NCI-H82 (cell line): Measurements from ENCODE around the gene LRRC8B.
A peak's percentile ranks its signal among the peaks of the same experiment; 100 is the strongest.
"Not testable (repeated sequence)": the region's sequence is repeated elsewhere in the genome, so short reads cannot be mapped to it uniquely, and the experiment has no call there.

Experiments
- DNase-seq: peaks from one replicate; lab custom pipeline; 2025; lab: John Stamatoyannopoulos, UW

The LRRC8B gene

GRCh38 chr1:89524369-89525168 is at the start of gene LRRC8B:
Gene LRRC8B (plus strand): TSS chr1:89524829. CDS start chr1:89582651, 57,822 bp downstream.
- peak; percentile 93 for DNase-seq

- DNase-seq: no peak
Observed at GRCh38 chr1:89475269-89475668, 49.4 kb upstream of the LRRC8B start.

- no peak for DNase-seq
Observed at GRCh38 chr1:89476072-89476471, 48.6 kb upstream of the LRRC8B start.

DNA sequence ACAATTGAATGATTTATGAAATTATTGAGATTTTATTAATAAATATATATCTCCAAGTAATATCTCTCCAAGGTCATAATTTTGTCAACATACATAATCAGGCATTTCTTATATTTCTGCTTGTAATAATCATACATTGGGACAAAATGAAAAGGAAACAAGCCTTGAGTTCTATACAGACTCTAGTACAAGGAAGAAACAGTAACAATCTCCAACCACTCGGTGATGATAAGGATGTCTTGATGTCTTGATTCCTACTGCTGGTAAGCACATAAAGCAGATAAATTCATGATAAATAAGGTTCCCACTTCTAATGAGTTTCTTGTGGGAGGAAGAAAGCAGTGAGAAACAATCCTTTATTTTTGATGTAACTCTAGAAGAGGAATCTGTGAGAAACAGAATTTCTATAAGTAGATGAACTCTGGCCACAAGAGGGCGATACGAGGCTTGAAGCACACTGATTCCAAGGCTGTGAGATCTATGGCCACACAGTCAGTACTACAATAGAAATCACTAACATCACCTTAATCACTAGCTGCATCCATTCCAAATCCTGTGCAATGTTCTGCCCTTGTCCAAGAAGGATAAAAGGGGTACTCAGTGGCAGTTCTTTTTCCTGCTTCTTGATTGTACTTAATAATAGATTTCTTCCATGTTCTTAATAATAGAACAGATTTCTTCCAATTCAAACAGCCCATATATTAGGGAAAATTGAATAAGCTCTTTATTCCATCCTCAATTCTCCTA is 41.4 kb upstream of the LRRC8B start:
- DNase-seq: peak; percentile 93

DNA sequence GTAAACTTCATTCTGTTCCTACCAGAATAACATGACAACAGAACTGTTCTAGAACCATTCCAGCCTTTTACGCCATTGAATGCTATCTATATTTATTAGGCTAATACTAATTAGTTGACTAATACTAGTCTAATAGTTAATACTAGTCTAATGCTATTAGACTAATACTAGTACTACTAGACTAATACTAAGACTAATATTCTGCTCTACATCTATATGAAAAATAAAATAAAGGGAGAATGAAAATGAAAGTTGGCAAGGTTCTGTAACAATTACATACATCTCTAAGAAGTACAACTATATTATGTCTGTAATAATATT is 40.9 kb upstream of the LRRC8B start:
- no peak for DNase-seq

- DNase-seq: peak; percentile 20
Observed at GRCh38 chr1:89484092-89485038, 40.3 kb upstream of the LRRC8B start.

DNA sequence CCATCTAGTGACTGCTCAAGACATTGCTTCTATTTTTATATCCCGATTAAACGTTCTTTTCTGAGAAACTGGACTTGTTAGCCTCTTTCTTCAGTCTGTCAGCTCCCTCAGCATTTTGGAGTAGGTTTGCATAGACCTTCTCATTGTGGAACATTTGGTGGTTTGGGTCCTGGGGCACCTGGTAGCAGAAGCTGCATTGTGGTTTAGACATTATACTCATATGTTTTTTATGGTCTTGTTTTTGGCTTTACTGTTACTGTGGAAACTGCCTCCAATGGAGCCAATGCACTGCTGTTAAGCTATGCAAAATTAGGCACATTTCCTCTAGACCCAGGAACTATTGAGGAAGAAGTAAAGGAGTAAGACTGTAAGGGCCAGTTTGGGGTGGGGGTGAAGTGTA is 36.7 kb upstream of the LRRC8B start:
- DNase-seq: no peak

GRCh38 chr1:89489047-89489729 is 35.4 kb upstream of the LRRC8B start:
- no peak for DNase-seq

- no peak for DNase-seq
Observed at GRCh38 chr1:89490389-89490788, 34.2 kb upstream of the LRRC8B start.

DNA sequence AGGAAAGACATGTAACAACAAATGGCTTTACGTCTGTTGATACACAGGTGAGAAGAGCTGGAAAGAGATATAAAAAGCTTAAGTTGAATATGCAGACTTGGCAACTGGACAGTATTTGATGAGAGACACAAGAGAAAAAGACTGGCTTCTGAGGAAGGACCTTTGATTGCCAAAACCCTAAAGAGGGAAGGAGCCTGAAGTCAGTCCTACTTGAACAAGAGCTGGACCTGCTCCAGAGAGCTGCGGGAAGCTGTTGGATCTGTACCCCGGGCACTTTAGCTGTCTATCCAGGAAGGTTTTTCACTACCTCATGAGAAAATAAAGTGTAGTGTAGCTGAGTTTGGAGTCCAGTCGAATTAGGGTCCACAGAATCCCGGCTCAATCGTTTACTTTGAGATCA is 25.3 kb upstream of the LRRC8B start:
- no peak for DNase-seq

- no peak for DNase-seq
Observed at GRCh38 chr1:89502042-89502441, 22.6 kb upstream of the LRRC8B start.

GRCh38 chr1:89502895-89503294 is 21.7 kb upstream of the LRRC8B start:
- no peak for DNase-seq

GRCh38 chr1:89503690-89504089 is 20.9 kb upstream of the LRRC8B start:
- DNase-seq: no peak

DNA sequence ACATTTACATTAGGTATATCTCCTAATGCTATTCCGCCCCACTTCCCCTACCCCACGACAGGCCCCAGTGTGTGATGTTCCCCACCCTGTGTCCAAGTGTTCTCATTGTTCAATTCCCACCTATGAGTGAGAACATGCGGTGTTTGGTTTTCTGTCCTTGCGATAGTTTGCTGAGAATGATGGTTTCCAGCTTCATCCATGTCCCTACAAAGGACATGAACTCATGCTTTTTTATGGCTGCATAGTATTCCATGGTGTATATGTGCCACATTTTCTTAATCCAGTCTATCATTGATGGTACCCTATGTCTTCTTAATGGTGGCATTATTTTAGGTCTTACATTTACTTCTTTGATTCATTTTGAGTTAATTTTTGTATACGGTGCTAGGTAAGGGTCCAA is 14.6 kb upstream of the LRRC8B start:
- not testable (repeated sequence) for DNase-seq

GRCh38 chr1:89512996-89513720 is 11.5 kb upstream of the LRRC8B start:
- no peak for DNase-seq

DNA sequence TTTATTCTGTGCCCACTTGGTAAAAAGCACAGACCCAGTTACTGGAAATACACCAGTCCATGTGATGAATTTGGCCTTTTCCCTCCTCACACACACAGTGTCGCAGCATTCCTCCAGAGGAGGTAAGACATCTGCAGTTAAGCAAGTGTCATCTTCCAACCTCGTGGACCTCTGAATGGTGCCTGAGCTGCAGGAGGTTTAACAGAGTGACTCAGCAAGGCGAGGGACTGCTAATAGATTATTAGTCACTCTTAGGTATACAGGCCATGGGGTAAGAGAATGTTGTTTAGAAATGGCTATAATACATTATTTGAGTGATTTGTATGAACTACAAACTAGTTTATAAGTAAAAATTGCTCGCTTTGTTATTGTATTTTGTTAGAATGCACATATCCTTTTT is 8.6 kb upstream of the LRRC8B start:
- DNase-seq: no peak

DNA sequence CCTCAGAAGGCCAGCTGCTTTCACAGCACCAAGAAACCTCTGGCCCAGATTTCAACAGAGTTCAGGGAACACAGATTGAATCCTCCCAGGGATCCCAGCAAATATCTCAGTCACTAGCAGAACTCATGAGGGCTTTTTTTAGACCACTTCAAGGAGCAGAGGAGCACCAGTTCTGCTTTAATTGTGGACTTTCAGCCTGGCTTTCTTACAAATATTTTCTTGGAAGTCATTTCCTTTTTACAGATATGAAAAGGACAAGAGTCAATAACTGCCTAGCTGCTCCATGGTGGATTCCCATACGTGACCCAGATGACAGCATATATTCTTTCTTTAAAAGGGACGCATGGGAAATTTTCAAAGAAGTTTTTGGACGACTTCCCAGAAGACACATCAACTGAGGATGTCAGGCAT is 6.4 kb upstream of the LRRC8B start:
- DNase-seq: no peak

DNA sequence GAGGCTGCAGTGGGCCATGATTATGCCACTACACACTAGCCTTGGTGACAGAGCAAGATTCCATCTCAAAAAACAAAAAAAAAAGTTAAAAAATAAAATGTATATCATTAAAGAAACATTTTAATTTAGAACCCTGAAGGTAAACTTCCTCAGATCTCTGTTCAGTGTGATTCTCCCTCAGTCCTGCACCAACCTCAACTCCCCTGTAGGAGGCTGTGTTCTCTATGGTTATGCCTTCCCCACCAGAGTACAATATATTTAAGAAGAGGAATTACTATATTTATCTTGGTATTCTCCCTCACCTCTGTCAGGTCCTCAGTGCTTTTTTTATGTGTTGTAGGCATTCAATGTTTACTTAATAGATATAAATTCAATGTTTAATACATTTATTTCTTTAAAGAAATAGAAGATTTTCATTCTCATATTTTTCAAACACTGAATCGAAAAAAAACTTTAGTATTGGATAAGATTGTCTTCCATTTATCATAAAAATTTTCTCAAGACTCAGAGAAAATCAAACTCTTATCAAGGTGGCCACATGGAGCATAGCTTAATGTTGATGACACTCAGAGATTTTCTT is 4.8 kb upstream of the LRRC8B start:
- peak; percentile 52 for DNase-seq

- not testable (repeated sequence) for DNase-seq
Observed at GRCh38 chr1:89521977-89522376, 2.7 kb upstream of the LRRC8B start.

GRCh38 chr1:89523572-89524368 is 859 bp upstream of the LRRC8B start:
- peak; percentile 100 for DNase-seq
